Activated T-helper 2 cell treated with anti-CD3 and anti-CD28 coated beads, Interferon-gamma antibody, Interleukin-2, Interleukin-4, amounts not matched to agents 10 μg/mL and 5 μg/mL and 100 μg/mL, durations not matched to agents 14 hours and 24 hours and 36 hours (primary cell): ENCODE results near the gene RITA1. TPM values are rescaled to one million over a fixed set of nuclear protein-coding genes. Genes with fewer than 3 reads are reported as not detected.

ENCODE experiments used
- DNase-seq: peaks from one replicate; pipeline ENCODE4 v3.0.0; 2021; ENCODE audit warnings: low spot score
- H3K27ac Mint-ChIP-seq: one replicate; pipeline ENCODE4 v1.8.0; 2021; ENCODE audit warnings: mixed read lengths
- H3K27me3 Mint-ChIP-seq: one replicate; pipeline ENCODE4 v1.8.0; 2021; ENCODE audit warnings: low read depth, mixed read lengths
- H3K36me3 Mint-ChIP-seq: one replicate; pipeline ENCODE4 v1.8.0; 2021; ENCODE audit warnings: low read depth, mixed read lengths
- H3K4me1 Mint-ChIP-seq: one replicate; pipeline ENCODE4 v1.8.0; 2021; ENCODE audit warnings: low read depth, mixed read lengths
- H3K4me3 Mint-ChIP-seq: one replicate; pipeline ENCODE4 v1.8.0; 2021; ENCODE audit warnings: low read depth, mild to moderate bottlenecking, moderate library complexity, mixed read lengths
- H3K9me3 Mint-ChIP-seq: one replicate; pipeline ENCODE4 v1.8.0; 2021; ENCODE audit warnings: mixed read lengths
- intact Hi-C: fragments of 100-400 bp; cut with micrococcal nuclease; formaldehyde crosslinking; loops from one replicate; pipeline ENCODE4 v1.15.1; 2023
- total RNA-seq: library from RNA; stranded (reverse); gene quantifications from 2 replicates; pipeline ENCODE4 v1.2.3, GENCODE V29; 2022

Gene RITA1
- total RNA-seq, 1 donor from 2014 or later = 27.2 TPM

DNA sequence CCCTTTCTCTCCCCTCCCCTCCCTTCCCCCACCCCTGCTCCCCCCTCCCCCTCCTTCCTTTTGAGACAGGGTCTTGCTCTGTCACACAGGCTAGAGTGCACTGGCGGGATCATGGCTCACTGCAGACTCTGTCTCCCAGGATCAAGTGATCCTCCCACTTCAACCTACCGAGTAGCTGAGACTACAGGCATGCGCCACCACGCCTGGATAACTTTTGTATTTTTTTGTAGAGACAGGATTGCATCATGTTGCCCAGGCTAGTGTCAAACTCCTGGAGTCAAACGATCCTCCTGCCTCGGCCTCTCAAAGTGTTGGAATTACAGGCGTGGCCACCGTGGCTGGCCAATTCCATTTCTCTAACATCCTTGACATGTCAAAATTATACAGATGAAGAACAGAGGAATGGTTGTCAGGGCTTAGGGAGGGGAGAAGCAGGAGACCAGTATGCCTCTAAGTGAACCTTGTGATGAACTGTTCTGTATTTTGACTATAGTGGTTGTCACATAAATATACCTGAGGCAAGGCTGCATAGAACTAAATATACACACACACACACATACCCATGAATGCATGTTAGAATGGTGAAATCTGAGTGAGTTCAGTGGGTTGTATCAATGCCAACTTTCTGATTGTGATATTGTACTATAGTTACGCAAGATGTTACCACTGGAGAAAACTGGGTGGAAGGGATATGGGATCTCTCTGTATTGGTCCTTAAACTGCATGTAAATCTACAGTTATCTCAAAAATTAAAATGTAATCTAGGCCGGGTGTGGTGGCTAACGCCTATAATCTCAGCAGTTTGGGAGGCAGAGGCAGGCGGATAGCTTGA is 39.6 kb upstream of the RITA1 start:
- intact Hi-C loops = no loop called here
- H3K9me3 Mint-ChIP-seq = no peaks in the 10 kb centered on the region
- peaks cover 5% of the 10 kb centered on the region for H3K4me1 Mint-ChIP-seq
- H3K27me3 Mint-ChIP-seq = peaks cover 12% of the 10 kb centered on the region
- no peak overlapping the region for H3K27ac Mint-ChIP-seq
- H3K4me3 Mint-ChIP-seq = no peak overlapping the region
- H3K36me3 Mint-ChIP-seq = no peaks in the 10 kb centered on the region
- no peak for DNase-seq

DNA sequence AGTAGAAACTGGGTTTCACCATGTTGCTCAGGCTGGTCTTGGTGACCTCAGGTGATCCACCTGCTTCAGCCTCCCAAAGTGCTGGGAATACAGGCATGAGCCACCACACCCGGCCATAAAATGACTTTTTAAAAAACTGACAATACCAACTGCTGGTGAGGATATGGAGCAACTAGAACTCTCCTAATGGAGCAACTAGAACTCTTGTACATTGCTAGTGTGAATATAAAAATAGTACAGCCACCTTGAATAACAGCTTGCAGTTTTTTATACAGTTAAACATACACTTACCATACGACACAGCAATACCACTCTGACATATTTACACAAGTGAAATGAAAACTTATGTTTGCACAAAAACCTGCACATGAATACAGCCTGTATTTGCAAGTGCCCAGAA is 38.5 kb upstream of the RITA1 start:
- no peaks in the 10 kb centered on the region for H3K9me3 Mint-ChIP-seq
- no peaks in the 10 kb centered on the region for H3K36me3 Mint-ChIP-seq
- H3K4me1 Mint-ChIP-seq = peaks cover 4% of the 10 kb centered on the region
- intact Hi-C loops = no loop called here
- H3K4me3 Mint-ChIP-seq = no peak overlapping the region
- peaks cover 14% of the 10 kb centered on the region for H3K27me3 Mint-ChIP-seq
- no peak for DNase-seq
- H3K27ac Mint-ChIP-seq = no peak overlapping the region

DNA sequence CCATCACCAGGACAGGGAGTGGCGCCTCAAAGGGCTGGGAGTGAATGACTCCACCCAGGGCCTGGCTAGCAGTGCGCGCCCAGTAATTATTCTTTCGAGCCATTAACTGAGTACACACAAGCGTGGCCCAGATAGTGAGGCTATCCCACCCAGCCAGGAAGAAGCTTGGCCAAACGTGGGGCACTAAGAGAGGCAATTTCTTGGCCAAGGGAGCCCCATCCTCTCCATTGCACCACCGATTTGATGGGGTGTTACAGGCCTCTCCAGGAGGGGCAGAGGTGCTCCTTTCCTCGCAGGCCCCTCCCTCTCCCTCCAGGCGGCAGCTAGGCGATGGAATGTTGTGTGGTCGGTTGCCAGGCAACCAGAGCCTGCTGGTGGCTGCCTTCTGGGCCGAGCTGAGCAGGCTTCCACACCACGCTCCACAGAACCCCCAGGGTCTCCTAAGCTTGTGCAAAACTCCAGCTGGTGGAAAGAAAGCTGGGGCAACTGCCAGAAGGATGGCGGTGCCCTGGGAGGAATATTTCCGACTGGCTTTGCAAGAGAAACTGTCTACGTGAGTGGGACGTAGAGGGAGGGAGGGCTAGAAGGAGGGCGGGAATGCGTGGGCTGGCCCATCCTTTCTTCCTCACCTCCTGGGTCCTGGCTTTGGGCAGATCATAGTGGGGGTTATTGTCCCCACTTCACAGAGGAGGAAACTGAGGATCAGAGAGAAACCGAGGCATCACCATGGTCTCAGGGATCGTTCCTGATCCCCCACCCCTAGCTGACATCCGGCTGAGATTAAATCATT is 36.0 kb upstream of the RITA1 start, which contains the start of gene CFAP73:
Gene CFAP73, plus strand, starts transcription at position 364 of the 790 bp plus-strand sequence. Its CDS starts 134 bp downstream, at position 498.
- Mint-ChIP-seq H3K9me3 (no peaks in the 10 kb centered on the region), H3K4me3 (no peak within 1 kb of the TSS)
- no peak for DNase-seq

DNA sequence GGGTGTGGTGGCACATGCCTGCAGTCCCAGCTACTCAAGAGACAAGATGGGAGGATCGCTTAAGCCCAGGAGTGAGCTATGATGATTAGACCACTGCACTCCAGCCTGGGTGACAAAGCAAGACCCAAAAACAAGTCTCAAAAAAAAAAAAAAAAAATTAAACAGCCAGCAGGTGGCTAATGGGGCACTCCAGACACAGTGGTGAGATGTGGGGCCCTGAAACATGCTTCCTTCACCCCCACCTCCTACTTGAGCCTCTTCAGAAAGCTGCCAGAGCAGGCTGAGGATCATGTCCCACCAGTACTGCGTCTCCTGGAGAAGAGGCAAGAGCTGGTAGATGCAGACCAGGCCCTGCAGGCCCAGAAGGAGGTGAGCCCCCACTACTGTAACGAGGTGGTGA is 33.9 kb upstream of the RITA1 start:
- H3K27me3 Mint-ChIP-seq = peaks cover 28% of the 10 kb centered on the region
- no peak for DNase-seq
- H3K9me3 Mint-ChIP-seq = no peaks in the 10 kb centered on the region
- H3K27ac Mint-ChIP-seq = no peak overlapping the region
- H3K4me1 Mint-ChIP-seq = peaks cover 11% of the 10 kb centered on the region
- H3K4me3 Mint-ChIP-seq = peak overlapping the region; percentile 74
- peaks cover 3% of the 10 kb centered on the region for H3K36me3 Mint-ChIP-seq
- intact Hi-C loops = loop anchor here (2.0 to 5.0 kb wide), 4 partner anchors 15 to 159 kb away; no protein-coding TSS in a partner anchor

More for the DNA sequence above, 36.0 kb upstream of the RITA1 start, which contains the start of gene CFAP73:
- Mint-ChIP-seq H3K27me3 (peaks cover 28% of the 10 kb centered on the region), H3K4me1 (peaks cover 11% of the 10 kb centered on the region), H3K27ac (no peak within 1 kb of the TSS), H3K36me3 (no peaks in the 10 kb centered on the region)
- intact Hi-C loops = loop anchor here (5.0 kb wide), 2 partner anchors 52 to 157 kb away; no protein-coding TSS in a partner anchor

DNA sequence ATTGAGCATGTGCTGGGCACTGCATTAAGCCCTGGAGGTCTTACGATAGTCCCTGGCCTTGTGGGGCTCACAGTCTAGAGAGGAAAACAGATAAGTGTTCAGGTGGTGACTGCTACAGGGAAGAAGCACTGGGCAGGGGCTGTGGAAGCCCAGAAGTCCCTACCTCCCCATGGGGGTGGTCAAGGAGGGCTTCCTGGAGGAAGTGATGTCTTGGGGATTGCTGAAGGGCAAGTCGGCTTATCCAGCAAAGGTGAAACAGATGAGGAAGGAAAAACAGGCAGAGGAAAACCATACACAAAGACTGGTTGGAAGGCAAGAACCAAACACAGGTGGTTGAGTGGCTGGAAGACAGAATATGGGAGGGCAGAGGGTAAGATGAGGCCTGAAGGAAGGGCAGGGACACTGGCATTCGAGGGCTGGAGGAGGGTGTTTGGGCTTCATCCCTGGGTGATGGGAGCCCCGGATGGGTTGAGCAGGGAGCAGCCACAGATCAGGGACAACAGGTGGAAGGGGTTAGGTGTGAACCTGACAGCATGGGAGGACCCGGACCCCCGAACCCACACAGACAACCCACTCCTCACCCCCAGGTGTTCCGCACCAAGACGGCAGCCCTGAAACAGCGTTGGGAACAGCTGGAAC is 33.2 kb upstream of the RITA1 start:
- intact Hi-C loops = loop anchor here (2.0 to 5.0 kb wide), 4 partner anchors 16 to 160 kb away; no protein-coding TSS in a partner anchor
- H3K4me1 Mint-ChIP-seq = peaks cover 11% of the 10 kb centered on the region
- peak overlapping the region; percentile 74 for H3K4me3 Mint-ChIP-seq
- peaks cover 26% of the 10 kb centered on the region for H3K27me3 Mint-ChIP-seq
- no peaks in the 10 kb centered on the region for H3K9me3 Mint-ChIP-seq
- H3K36me3 Mint-ChIP-seq = peaks cover 9% of the 10 kb centered on the region
- H3K27ac Mint-ChIP-seq = no peak overlapping the region
- no peak for DNase-seq

DNA sequence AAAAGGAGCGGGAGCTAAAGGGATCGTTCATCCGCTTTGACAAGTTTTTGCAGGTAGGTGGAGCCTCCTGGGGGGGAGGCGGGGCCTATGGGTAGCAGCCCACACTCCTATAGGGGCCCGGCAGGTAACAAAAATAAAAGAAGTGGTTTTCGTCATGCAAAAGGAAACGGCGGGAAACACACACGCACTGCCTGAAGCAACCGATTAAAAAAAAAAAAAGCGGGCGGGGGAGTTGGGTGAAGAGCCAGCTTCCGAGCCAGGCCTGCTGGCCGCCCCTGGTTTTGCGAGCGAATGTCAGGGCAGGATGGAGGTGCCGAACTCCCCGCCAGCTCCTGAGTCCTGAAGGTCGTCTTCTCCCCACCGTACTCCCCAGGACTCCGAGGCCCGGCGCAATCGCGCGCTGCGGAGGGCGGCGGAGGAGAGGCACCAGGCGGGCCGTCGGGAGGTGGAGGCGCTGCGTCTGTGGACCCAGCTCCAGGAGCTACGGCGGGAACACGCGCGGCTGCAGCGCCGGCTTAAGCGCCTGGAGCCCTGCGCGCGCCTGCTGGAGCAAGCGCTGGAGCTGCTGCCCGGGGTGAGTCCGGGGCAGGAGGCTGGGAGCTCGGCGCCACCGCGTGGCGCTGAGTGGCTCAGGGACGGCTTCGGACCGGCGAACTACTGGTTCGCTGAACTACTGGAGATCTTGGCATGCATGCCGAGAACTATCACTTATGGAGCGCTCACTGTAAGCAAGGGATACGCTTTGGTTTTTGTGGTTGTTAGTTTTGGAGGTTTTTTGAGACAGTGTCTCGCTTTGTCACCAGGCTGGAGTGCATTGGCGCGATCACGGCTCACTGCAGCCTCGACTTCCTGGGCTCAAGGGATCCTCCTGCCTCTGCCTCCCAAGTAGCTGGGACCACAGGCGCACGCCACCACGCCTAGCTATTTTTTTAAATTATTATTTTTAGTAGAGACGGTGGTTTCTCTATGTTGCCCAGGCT is 32.4 kb upstream of the RITA1 start:
- peak overlapping the region; percentile 74 for H3K4me3 Mint-ChIP-seq
- peak; percentile 36 for DNase-seq
- H3K4me1 Mint-ChIP-seq = peaks cover 11% of the 10 kb centered on the region
- intact Hi-C loops = loop anchor here (2.0 to 5.0 kb wide), 4 partner anchors 16 to 161 kb away; no protein-coding TSS in a partner anchor
- H3K27me3 Mint-ChIP-seq = peaks cover 24% of the 10 kb centered on the region
- peaks cover 18% of the 10 kb centered on the region for H3K36me3 Mint-ChIP-seq
- H3K9me3 Mint-ChIP-seq = no peaks in the 10 kb centered on the region
- H3K27ac Mint-ChIP-seq = no peak overlapping the region

DNA sequence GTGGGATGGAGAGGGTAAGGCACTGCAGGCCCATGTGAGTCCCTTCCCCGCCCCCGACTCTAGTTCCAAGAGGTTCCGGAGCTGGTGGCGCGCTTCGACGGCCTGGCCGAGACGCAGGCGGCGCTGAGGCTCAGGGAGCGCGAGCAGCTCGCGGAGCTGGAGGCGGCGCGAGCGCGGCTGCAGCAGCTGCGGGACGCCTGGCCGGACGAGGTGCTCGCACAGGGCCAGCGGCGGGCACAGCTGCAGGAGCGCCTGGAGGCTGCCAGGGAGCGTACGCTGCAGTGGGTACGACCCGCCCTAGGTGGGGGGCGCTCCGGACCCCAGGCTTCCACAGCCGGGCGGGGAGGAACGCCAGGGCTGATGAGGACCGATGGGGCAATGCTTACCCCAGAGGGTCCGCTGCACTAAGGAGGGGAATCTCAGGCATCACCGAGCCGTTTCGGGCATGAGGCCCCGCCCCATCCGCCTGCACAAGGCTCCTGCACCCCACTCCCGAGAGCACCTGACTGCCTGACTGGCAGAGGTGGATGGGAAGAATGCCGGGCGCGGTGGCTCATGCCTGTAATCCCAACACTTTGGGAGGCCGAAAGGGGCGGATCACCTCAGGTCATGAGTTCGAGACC is 31.1 kb upstream of the RITA1 start:
- no peaks in the 10 kb centered on the region for H3K9me3 Mint-ChIP-seq
- H3K27me3 Mint-ChIP-seq = peaks cover 24% of the 10 kb centered on the region
- H3K4me1 Mint-ChIP-seq = peaks cover 11% of the 10 kb centered on the region
- H3K4me3 Mint-ChIP-seq = peak overlapping the region; percentile 45
- intact Hi-C loops = loop anchor here (5.0 kb wide), 2 partner anchors 57 to 162 kb away; no protein-coding TSS in a partner anchor
- peaks cover 24% of the 10 kb centered on the region for H3K36me3 Mint-ChIP-seq
- DNase-seq = no peak
- no peak overlapping the region for H3K27ac Mint-ChIP-seq

DNA sequence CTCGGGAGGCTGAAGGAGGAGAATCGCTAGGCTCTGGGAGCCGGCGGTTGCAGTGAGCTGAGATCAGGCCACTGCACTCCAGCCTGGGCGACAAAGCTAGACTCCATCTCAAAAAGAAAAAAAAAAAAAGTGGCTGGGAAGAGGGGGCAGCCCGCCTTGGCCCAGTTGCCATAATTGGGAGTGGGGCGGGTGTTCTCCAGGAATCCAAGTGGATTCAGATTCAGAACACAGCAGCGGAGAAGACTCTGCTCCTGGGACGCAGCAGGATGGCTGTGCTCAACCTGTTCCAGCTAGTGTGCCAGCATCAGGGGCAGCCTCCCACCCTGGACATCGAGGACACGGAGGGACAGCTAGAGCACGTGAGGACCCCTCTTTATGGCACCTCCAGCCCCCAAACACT is 30.5 kb upstream of the RITA1 start:
- no peaks in the 10 kb centered on the region for H3K9me3 Mint-ChIP-seq

DNA sequence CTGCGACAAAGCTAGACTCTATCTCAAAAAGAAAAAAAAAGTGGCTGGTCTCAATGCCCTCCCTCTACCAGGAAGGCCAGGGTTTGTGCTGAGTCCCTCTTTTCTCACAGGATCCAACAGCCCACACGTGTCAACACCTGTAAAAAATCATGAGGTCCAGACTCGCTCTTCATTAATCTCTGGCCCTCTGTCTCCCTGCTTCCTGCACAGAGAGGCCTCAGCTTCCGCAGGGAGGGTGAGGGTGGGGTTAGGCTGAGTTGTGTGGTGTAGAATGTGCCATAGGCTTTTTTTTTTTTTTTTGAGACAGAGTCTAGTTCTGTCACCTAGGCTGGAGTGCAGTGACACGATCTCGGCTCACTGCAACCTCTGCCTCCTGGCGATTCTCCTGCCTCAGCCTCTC is 29.9 kb upstream of the RITA1 start:
- Mint-ChIP-seq H3K4me3 (no peak overlapping the region), H3K36me3 (peaks cover 36% of the 10 kb centered on the region)
- intact Hi-C loops = no loop called here

More for the DNA sequence above, 30.5 kb upstream of the RITA1 start:
- peaks cover 11% of the 10 kb centered on the region for H3K4me1 Mint-ChIP-seq
- no peak overlapping the region for H3K27ac Mint-ChIP-seq
- DNase-seq = no peak
- no peak overlapping the region for H3K4me3 Mint-ChIP-seq
- intact Hi-C loops = no loop called here
- peaks cover 30% of the 10 kb centered on the region for H3K36me3 Mint-ChIP-seq
- H3K27me3 Mint-ChIP-seq = peaks cover 20% of the 10 kb centered on the region

DNA sequence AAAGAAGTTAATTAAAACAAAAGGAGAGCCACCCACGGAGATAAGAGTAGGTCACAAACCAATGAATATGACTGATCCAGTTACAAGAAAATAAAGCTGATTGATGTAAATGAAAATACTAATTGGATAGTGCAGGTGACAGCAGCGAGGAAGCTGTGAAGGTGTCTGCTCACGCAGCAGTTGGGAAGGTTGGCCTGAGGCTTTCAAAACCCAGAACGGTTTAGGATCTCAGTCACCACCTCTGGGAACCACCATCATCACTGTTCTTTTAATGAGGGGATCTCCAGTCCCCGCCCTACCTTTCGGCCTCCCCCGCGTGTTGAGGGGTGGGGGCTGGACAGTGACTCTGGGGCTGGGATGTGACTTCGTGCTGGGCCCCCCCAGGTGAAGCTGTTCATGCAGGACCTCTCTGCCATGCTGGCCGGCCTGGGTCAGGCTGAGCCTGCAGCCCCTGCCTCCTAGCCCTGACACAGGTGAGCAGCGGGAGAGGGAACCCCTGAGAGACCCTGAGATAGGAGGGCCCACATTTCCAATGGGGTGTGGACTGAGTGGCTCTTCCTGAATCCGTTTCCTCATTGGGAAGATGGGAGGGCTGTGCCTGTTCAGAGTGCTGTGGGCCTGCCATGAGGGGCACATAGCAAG is 28.2 kb upstream of the RITA1 start:
- peaks cover 7% of the 10 kb centered on the region for H3K4me1 Mint-ChIP-seq
- peaks cover 52% of the 10 kb centered on the region for H3K36me3 Mint-ChIP-seq
- intact Hi-C loops = no loop called here
- no peak for DNase-seq
- no peak overlapping the region for H3K27ac Mint-ChIP-seq
- H3K4me3 Mint-ChIP-seq = no peak overlapping the region
- peaks cover 10% of the 10 kb centered on the region for H3K27me3 Mint-ChIP-seq
- H3K9me3 Mint-ChIP-seq = no peaks in the 10 kb centered on the region

More for the DNA sequence above, 29.9 kb upstream of the RITA1 start:
- Mint-ChIP-seq H3K9me3 (no peaks in the 10 kb centered on the region), H3K27ac (no peak overlapping the region), H3K27me3 (peaks cover 17% of the 10 kb centered on the region), H3K4me1 (peaks cover 11% of the 10 kb centered on the region)
- DNase-seq = no peak
